Stimulated activated CD8-positive, alpha-beta memory T cell treated with anti-CD3 and anti-CD28 coated beads, Interleukin-15, amount 100 ng/mL, for 48 hours (primary cell): ENCODE measurements around the gene PIK3CD.

ENCODE experiments used
- DNase-seq, 2 donors: peaks; one replicate each; pipeline ENCODE4 v3.0.0-alpha.2; 2020; ENCODE audit warnings: low read depth in 2 of 2

The PIK3CD gene

DNA sequence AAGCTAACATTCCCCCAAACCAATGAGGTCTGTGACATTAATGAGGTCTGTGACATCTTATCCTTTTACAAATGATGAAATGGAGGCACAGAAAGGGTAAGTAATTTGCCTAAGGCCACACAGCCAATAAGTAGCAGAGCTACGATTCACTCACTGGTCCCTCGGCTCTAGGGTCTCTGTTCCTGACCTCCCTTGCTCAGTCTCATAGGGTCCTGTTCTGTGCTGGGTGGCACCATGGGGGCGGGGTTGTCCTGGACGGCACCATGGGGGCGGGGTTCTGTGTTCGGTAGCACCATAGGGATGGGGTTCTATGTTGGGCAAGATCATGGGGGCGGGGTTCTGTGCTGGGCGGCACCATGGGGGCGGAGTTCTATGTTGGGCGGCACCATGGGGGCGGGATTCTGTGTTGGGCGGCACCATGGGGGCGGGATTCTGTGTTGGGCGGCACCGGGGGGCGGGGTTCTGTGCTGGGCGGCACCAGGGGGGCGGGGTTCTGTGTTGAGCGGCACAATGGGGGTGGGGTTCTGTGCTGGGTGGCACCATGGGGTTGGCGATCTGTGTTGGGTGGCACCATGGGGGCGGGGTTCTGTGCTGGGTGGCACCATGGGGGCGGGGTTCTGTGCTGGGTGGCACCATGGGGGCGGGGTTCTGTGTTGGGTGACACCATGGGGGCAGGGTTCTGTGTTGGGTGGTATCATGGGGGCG, 116.6 kb downstream of the PIK3CD start:
- peak in 1 of 2 donors; percentile 7 for DNase-seq

DNA sequence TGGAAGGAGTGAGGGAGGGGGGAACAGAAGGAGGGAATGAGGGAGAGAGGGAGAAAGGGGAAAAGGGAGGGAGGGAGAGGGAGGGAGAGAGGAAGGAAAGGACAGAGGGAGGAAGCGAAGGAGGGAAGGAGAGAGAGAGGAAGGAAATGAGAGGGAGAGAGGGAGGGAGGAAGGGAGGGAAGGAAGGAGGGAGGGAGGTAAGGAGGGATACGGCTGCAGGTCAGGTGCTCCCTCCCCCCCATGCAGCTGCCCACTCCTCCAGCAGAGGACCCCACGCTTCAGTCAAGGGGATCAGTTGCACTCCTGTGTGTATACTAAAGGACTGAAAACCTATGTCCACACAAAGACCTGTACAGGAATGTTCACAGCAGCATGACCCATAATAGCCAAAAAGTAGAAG, 117.5 kb downstream of the PIK3CD start:
- DNase-seq: no peak

DNA sequence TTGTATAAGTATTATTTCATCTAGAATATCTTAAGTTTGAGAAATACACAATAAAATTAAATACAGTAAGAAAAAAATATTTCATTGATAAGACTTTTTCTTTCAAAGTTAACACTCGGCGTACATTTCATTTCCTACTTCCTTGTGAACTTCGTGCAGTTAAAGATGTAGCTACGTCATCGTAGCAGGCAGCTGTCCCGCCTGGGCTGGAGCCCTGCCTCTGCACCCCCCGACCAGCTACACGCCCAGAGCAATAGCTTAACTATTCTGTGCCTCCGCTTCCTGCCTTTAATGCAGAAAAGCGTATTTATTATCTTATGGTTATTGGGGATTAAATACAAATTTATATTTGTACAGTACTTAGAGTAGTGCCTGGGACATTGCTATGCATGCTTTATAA, 118.8 kb downstream of the PIK3CD start:
- no peak for DNase-seq

- no peak for DNase-seq
Observed at GRCh38 chr1:9774712-9775679, 123.5 kb downstream of the PIK3CD start.

DNA sequence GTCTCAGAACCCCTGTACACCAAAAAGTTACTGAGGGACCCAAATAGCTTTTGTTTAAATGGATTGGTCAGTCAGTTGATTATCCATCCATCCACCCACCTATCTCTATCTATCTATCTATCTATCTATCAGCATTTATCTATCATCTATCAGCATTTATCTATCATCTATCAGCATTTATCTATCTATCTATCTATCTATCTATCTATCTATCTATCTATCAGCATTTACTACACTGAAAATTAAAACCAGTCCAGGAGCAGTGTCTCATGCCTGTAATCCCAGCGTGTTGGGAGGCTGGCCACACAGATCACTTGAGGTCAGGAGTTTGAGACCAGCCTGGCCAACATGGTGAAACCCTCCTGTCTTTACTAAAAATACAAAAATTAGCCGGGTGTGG, 125.2 kb downstream of the PIK3CD start:
- no peak for DNase-seq
